NCI-H2029 (cell line): Measurements from ENCODE around the gene A2M.

Experiments used
- DNase-seq: peaks from one replicate; lab custom pipeline; 2025; lab: John Stamatoyannopoulos, UW

The A2M gene

DNA sequence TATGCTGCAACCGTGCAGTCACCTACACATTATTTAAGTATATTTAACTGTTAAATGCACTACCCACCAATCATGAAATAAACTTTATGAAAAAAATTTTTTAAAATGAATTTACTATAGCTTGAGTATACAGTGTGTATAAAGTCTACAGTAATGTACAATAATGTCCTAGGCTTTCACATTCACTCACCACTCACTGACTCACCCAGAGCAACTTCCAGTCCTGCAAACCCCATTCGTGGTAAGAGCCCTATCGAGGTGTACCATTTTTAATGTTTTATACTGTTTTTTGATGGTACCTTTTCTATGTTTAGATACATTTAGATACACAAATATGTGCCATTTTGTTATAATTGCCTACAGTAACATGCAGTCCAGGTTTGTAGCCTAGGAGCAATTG is 78.3 kb downstream of the A2M start:
- DNase-seq = no peak

- no peak for DNase-seq
These were observed 79.5 kb downstream of the A2M start for GRCh38 chr12:9036227-9036626.

- no peak for DNase-seq
These were observed 81.6 kb downstream of the A2M start for GRCh38 chr12:9034095-9034494.

GRCh38 chr12:9033265-9033887 is 82.3 kb downstream of the A2M start:
- DNase-seq = no peak

- no peak for DNase-seq
These were observed 83.3 kb downstream of the A2M start for GRCh38 chr12:9032202-9032964.

DNA sequence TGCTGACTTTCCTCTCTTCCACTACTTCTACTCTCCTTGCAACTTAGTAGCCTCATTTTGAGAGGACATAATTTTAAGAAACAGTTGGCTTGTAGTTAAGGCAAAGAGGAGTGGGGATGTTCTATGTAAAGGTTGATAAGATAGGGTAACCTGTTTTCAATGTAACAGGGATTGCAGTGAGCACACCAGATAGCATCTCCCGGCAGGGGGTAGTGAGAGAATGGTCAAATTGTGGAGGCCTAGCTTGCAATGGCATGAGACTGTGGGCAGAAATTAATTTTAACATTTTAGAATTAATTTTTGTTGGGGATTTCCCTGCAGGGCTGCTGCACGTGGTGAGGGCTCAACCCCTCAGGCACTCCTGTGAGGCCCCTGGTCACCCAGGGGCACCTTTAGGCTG is 84.9 kb downstream of the A2M start:
- no peak for DNase-seq

- DNase-seq = no peak
These were observed 88.3 kb downstream of the A2M start for GRCh38 chr12:9027161-9028059.

DNA sequence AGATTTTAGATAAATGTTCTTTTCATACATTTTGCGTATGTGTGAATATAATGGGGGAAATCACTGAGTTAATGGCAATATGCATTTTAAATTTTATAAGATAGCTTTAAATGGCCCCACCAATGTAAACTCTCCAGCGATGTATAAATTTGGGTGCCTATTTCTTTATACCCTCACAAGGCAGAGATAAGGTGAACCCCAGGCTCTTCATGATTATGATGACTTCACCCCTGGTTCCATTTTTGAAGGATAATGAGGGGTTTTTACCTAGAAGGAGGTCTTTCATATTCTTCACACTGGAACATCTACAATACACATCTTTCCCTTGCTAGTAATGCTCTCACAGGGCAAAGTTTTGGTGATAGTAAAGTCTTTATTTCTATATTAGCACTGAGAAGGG is 91.2 kb downstream of the A2M start:
- no peak for DNase-seq

- DNase-seq = no peak
These were observed 93.1 kb downstream of the A2M start for GRCh38 chr12:9022592-9022991.
